Right atrium auricular region (tissue), 2 donors: Measurements from ENCODE around the gene SLC9A3. TPM values are rescaled to one million over a fixed set of nuclear protein-coding genes. Genes with fewer than 3 reads are reported as not detected.

Experiments used
- DNase-seq: peaks from one replicate; pipeline ENCODE4 v3.0.0-alpha.2; 2019; ENCODE audit warnings: low spot score
- H3K27ac ChIP-seq, 2 donors: fragments of 200-600 bp; sonication (generic); 1 replicate in 1 of 2; 2 replicates in 1 of 2; pipeline ENCODE4 v1.5.1; 2016 to 2019
- H3K27me3 ChIP-seq, 2 donors: fragments of 200-600 bp; sonication (generic); one replicate each; pipeline versions ENCODE4 v1.5.1 to v1.6.0; 2017 to 2019
- H3K36me3 ChIP-seq: fragments of 200-600 bp; sonication (generic); one replicate; pipeline ENCODE4 v1.5.1; 2016
- H3K4me1 ChIP-seq, 2 donors: fragments of 200-600 bp; sonication (generic); one replicate each; pipeline versions ENCODE4 v1.5.1 to v1.6.0; 2017 to 2019
- H3K4me3 ChIP-seq, 2 donors: fragments of 200-600 bp; sonication (generic); 1 replicate in 1 of 2; 2 replicates in 1 of 2; pipeline ENCODE4 v1.5.1; 2017 to 2019; ENCODE audit warnings: mild to moderate bottlenecking in 1 of 2, moderate library complexity in 1 of 2
- H3K9me3 ChIP-seq, 2 donors: fragments of 200-600 bp; sonication (generic); one replicate each; pipeline ENCODE4 v1.5.1; 2019
- CTCF ChIP-seq, 2 donors: fragments of 200-600 bp; sonication (generic); IDR thresholded peaks; one replicate each; pipeline ENCODE4 v1.5.1; 2019; ENCODE audit warnings: antibody characterized with exemption in 2 of 2
- total RNA-seq, 2 donors: library from RNA; depleted of rRNA; stranded (reverse); fragments of >200 nt; gene quantifications; one replicate each; pipeline ENCODE4 v1.1.0, GENCODE V29; 2016

Gene SLC9A3
- total RNA-seq, 2 donors from 2014 or later, result 1.8 to 2.3 TPM

- Histone ChIP-seq H3K4me3 (no peak overlapping the region), H3K27ac (no peak overlapping the region), H3K27me3 (peaks cover 5 to 10% of the 10 kb centered on the region in 2 donors), H3K4me1 (peaks cover 0 to 14% of the 10 kb centered on the region in 2 donors), H3K36me3 (no peaks in the 10 kb centered on the region), H3K9me3 (no peaks in the 10 kb centered on the region)
- TF ChIP-seq CTCF (IDR thresholded peaks at IDR 0.05), result no peak
- DNase-seq, result no peak
Measured at GRCh38 chr5:521680-522079, 2.6 kb downstream of the SLC9A3 start.

GRCh38 chr5:520850-521226 is 3.4 kb downstream of the SLC9A3 start:
- Histone ChIP-seq H3K4me1 (peaks cover 0 to 14% of the 10 kb centered on the region in 2 donors), H3K27ac (no peak overlapping the region), H3K36me3 (no peaks in the 10 kb centered on the region), H3K4me3 (no peak overlapping the region), H3K27me3 (peaks cover 4 to 10% of the 10 kb centered on the region in 2 donors), H3K9me3 (no peaks in the 10 kb centered on the region)
- no peak for DNase-seq
- TF ChIP-seq CTCF (IDR thresholded peaks at IDR 0.05), result no peak

GRCh38 chr5:520196-520849 is 3.9 kb downstream of the SLC9A3 start:
- H3K9me3 ChIP-seq, result no peaks in the 10 kb centered on the region
- H3K4me1 ChIP-seq, result peaks cover 0 to 14% of the 10 kb centered on the region in 2 donors
- H3K4me3 ChIP-seq, result no peak overlapping the region
- DNase-seq, result no peak
- TF ChIP-seq CTCF (IDR thresholded peaks at IDR 0.05), result no peak
- H3K27me3 ChIP-seq, result peaks cover 4 to 10% of the 10 kb centered on the region in 2 donors
- no peaks in the 10 kb centered on the region for H3K36me3 ChIP-seq
- no peak overlapping the region for H3K27ac ChIP-seq

GRCh38 chr5:518721-519120 is 5.5 kb downstream of the SLC9A3 start:
- no peaks in the 10 kb centered on the region for H3K9me3 ChIP-seq
- H3K27me3 ChIP-seq, result peaks cover 0 to 5% of the 10 kb centered on the region in 2 donors
- no peak overlapping the region for H3K27ac ChIP-seq
- H3K36me3 ChIP-seq, result no peaks in the 10 kb centered on the region
- DNase-seq, result no peak
- H3K4me3 ChIP-seq, result no peak overlapping the region
- TF ChIP-seq CTCF (IDR thresholded peaks at IDR 0.05), result no peak
- peaks cover 0 to 9% of the 10 kb centered on the region in 2 donors for H3K4me1 ChIP-seq

- no peak for DNase-seq
- no peak for TF ChIP-seq CTCF (IDR thresholded peaks at IDR 0.05)
- Histone ChIP-seq H3K27ac (no peak overlapping the region), H3K9me3 (no peaks in the 10 kb centered on the region), H3K36me3 (no peaks in the 10 kb centered on the region), H3K4me3 (no peak overlapping the region), H3K27me3 (no peaks in the 10 kb centered on the region), H3K4me1 (no peaks in the 10 kb centered on the region)
Measured at GRCh38 chr5:517535-518100, 6.6 kb downstream of the SLC9A3 start.

- TF ChIP-seq CTCF (IDR thresholded peaks at IDR 0.05), result no peak
- Histone ChIP-seq H3K4me3 (no peak overlapping the region), H3K27ac (no peak overlapping the region), H3K36me3 (no peaks in the 10 kb centered on the region), H3K9me3 (no peaks in the 10 kb centered on the region), H3K27me3 (no peaks in the 10 kb centered on the region), H3K4me1 (no peaks in the 10 kb centered on the region)
- no peak for DNase-seq
Measured at GRCh38 chr5:516980-517379, 7.3 kb downstream of the SLC9A3 start.
